Measurements from ENCODE around the gene HSPA2. TPM values are rescaled to one million over a fixed set of nuclear protein-coding genes. Genes with fewer than 3 reads are reported as not detected.

Gene HSPA2
- total and polyA plus RNA-seq, 2 of the 13 experiments (the other 11 are each of a cell fraction or from before 2014, with no cell fraction given), result 0.15 to 0.27 TPM

DNA sequence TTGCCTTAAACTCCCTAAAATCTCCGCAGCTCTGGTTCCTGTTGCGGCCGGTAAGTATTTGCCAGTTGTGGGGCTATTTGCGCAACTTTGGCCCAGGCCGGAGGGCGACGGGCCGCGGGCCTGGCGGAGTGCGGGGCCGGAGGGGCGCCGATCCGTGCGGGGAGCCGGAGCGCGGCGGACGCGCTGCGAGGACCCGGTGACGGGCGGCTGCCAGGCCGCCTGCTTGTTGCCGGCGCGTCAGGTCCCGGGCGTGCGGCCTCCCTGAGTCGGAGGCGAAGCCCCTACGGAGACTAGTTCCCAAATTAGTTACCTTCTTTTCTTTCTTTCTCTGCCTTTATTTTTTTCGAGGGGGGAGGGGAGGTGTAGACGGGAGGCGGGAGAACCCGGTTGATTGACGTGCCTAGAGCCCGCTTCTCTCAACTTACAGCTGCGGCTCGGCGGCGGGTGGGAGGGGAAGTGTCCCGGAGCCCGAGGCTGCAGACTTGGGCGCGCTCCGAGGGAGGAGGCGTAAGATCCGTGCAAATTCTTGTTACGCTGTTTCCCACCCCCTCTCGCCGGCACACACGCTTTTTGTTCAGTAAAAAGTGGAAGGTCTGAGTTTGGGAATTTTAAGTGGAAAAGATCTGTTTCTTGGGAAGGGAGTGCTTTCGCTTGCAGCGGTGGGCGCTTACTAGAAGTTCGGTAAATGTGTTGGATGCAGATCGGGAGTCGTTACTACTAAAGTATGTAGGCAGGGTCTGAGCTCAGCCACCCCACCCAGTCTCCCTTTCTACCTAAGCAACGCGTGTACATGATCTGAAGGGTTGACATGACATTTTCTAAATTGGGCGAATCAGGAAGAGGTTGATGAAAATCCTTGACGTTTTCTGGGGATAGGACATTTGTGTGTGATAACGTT lies 35.4 kb upstream of the HSPA2 start (continued):
- TF ChIP-seq, protein P1, sequence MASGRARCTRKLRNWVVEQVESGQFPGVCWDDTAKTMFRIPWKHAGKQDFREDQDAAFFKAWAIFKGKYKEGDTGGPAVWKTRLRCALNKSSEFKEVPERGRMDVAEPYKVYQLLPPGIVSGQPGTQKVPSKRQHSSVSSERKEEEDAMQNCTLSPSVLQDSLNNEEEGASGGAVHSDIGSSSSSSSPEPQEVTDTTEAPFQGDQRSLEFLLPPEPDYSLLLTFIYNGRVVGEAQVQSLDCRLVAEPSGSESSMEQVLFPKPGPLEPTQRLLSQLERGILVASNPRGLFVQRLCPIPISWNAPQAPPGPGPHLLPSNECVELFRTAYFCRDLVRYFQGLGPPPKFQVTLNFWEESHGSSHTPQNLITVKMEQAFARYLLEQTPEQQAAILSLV (CRISPR knock-in tag; IDR thresholded peaks at IDR 0.05; ENCODE audit: borderline replicate concordance), result no peak
- TF ChIP-seq ARNTL (CRISPR knock-in tag; IDR thresholded peaks at IDR 0.05) (no peak), RNF2 (conservative IDR thresholded peaks at IDR 0.05; ENCODE audit: low read depth) (peak; percentile 42; the same call in 1 of the 2 replicates), ZNF547 (CRISPR knock-in tag; IDR thresholded peaks at IDR 0.05) (peak; percentile 2; the same call in 1 of the 2 replicates), ZNF335 (CRISPR knock-in tag; IDR thresholded peaks at IDR 0.05) (peak; percentile 92), BORCS8-MEF2B (CRISPR knock-in tag; IDR thresholded peaks at IDR 0.05) (no peak), TRIM24 (CRISPR knock-in tag; IDR thresholded peaks at IDR 0.05) (no peak), GABPB1 (CRISPR knock-in tag; IDR thresholded peaks at IDR 0.05) (no peak), SOX13 (IDR thresholded peaks at IDR 0.05) (no peak), SOX13 (CRISPR knock-in tag; conservative IDR thresholded peaks at IDR 0.05 in 1 of 2, IDR thresholded peaks at IDR 0.05 in 1 of 2) (0 out of 4 replicates have a peak, but pooled peaks of 1 of the 2 experiments have one; percentile 68)
- TF ChIP-seq, protein P2, sequence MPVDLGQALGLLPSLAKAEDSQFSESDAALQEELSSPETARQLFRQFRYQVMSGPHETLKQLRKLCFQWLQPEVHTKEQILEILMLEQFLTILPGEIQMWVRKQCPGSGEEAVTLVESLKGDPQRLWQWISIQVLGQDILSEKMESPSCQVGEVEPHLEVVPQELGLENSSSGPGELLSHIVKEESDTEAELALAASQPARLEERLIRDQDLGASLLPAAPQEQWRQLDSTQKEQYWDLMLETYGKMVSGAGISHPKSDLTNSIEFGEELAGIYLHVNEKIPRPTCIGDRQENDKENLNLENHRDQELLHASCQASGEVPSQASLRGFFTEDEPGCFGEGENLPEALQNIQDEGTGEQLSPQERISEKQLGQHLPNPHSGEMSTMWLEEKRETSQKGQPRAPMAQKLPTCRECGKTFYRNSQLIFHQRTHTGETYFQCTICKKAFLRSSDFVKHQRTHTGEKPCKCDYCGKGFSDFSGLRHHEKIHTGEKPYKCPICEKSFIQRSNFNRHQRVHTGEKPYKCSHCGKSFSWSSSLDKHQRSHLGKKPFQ (CRISPR knock-in tag; IDR thresholded peaks at IDR 0.05; ENCODE audit: insufficient replicate concordance), result peak; percentile 46
- TF ChIP-seq, protein P3, sequence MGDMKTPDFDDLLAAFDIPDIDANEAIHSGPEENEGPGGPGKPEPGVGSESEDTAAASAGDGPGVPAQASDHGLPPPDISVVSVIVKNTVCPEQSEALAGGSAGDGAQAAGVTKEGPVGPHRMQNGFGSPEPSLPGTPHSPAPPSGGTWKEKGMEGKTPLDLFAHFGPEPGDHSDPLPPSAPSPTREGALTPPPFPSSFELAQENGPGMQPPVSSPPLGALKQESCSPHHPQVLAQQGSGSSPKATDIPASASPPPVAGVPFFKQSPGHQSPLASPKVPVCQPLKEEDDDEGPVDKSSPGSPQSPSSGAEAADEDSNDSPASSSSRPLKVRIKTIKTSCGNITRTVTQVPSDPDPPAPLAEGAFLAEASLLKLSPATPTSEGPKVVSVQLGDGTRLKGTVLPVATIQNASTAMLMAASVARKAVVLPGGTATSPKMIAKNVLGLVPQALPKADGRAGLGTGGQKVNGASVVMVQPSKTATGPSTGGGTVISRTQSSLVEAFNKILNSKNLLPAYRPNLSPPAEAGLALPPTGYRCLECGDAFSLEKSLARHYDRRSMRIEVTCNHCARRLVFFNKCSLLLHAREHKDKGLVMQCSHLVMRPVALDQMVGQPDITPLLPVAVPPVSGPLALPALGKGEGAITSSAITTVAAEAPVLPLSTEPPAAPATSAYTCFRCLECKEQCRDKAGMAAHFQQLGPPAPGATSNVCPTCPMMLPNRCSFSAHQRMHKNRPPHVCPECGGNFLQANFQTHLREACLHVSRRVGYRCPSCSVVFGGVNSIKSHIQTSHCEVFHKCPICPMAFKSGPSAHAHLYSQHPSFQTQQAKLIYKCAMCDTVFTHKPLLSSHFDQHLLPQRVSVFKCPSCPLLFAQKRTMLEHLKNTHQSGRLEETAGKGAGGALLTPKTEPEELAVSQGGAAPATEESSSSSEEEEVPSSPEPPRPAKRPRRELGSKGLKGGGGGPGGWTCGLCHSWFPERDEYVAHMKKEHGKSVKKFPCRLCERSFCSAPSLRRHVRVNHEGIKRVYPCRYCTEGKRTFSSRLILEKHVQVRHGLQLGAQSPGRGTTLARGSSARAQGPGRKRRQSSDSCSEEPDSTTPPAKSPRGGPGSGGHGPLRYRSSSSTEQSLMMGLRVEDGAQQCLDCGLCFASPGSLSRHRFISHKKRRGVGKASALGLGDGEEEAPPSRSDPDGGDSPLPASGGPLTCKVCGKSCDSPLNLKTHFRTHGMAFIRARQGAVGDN (CRISPR knock-in tag; IDR thresholded peaks at IDR 0.05), result peak; percentile 4; the same call in 1 of the 2 replicates
- TF ChIP-seq, protein P4, sequence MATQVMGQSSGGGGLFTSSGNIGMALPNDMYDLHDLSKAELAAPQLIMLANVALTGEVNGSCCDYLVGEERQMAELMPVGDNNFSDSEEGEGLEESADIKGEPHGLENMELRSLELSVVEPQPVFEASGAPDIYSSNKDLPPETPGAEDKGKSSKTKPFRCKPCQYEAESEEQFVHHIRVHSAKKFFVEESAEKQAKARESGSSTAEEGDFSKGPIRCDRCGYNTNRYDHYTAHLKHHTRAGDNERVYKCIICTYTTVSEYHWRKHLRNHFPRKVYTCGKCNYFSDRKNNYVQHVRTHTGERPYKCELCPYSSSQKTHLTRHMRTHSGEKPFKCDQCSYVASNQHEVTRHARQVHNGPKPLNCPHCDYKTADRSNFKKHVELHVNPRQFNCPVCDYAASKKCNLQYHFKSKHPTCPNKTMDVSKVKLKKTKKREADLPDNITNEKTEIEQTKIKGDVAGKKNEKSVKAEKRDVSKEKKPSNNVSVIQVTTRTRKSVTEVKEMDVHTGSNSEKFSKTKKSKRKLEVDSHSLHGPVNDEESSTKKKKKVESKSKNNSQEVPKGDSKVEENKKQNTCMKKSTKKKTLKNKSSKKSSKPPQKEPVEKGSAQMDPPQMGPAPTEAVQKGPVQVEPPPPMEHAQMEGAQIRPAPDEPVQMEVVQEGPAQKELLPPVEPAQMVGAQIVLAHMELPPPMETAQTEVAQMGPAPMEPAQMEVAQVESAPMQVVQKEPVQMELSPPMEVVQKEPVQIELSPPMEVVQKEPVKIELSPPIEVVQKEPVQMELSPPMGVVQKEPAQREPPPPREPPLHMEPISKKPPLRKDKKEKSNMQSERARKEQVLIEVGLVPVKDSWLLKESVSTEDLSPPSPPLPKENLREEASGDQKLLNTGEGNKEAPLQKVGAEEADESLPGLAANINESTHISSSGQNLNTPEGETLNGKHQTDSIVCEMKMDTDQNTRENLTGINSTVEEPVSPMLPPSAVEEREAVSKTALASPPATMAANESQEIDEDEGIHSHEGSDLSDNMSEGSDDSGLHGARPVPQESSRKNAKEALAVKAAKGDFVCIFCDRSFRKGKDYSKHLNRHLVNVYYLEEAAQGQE (IDR thresholded peaks at IDR 0.05; ENCODE audit: borderline replicate concordance in 1 of 2, low read depth in 1 of 2, low read length in 2 of 2), result 0 out of 4 replicates have a peak, but pooled peaks of 1 of the 2 experiments have one; percentile 0
- TF ChIP-seq, protein P5, sequence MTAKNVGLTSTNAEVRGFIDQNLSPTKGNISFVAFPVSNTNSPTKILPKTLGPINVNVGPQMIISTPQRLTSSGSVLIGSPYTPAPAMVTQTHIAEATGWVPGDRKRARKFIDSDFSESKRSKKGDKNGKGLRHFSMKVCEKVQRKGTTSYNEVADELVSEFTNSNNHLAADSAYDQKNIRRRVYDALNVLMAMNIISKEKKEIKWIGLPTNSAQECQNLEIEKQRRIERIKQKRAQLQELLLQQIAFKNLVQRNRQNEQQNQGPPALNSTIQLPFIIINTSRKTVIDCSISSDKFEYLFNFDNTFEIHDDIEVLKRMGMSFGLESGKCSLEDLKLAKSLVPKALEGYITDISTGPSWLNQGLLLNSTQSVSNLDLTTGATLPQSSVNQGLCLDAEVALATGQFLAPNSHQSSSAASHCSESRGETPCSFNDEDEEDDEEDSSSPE (CRISPR knock-in tag; IDR thresholded peaks at IDR 0.05), result no peak
